ENCODE measurements around the gene EPS8.

EPS8 gene

GRCh38 chr12:15583804-15584203 lies 205.4 kb downstream of the EPS8 start:
- Histone ChIP-seq H3K4me1 (ENCODE audit: control insufficient read depth, insufficient read depth, low read length) (peaks cover 3% of the 10 kb centered on the region), H3K9ac (ENCODE audit: low read depth, low read length) (no peak overlapping the region), H3K36me3 (ENCODE audit: control insufficient read depth, insufficient read depth, low read length) (no peaks in the 10 kb centered on the region), H3K9me3 (ENCODE audit: control insufficient read depth, insufficient read depth, low read length) (no peaks in the 10 kb centered on the region), H3K4me3 (ENCODE audit: low read depth, low read length) (no peak overlapping the region), H3K27me3 (ENCODE audit: control insufficient read depth, insufficient read depth, low read length) (no peaks in the 10 kb centered on the region)

GRCh38 chr12:15581006-15581405 lies 208.2 kb downstream of the EPS8 start:
- Histone ChIP-seq H3K9me3 (ENCODE audit: control insufficient read depth, insufficient read depth, low read length) (no peaks in the 10 kb centered on the region), H3K4me3 (ENCODE audit: low read depth, low read length) (no peak overlapping the region), H3K27me3 (ENCODE audit: control insufficient read depth, insufficient read depth, low read length) (no peaks in the 10 kb centered on the region), H3K9ac (ENCODE audit: low read depth, low read length) (no peak overlapping the region), H3K4me1 (ENCODE audit: control insufficient read depth, insufficient read depth, low read length) (peaks cover 3% of the 10 kb centered on the region), H3K36me3 (ENCODE audit: control insufficient read depth, insufficient read depth, low read length) (no peaks in the 10 kb centered on the region)

GRCh38 chr12:15580431-15580830 lies 208.8 kb downstream of the EPS8 start:
- Histone ChIP-seq H3K4me1 (ENCODE audit: control insufficient read depth, insufficient read depth, low read length) (peaks cover 3% of the 10 kb centered on the region), H3K27me3 (ENCODE audit: control insufficient read depth, insufficient read depth, low read length) (no peaks in the 10 kb centered on the region), H3K9me3 (ENCODE audit: control insufficient read depth, insufficient read depth, low read length) (no peaks in the 10 kb centered on the region), H3K4me3 (ENCODE audit: low read depth, low read length) (no peak overlapping the region), H3K36me3 (ENCODE audit: control insufficient read depth, insufficient read depth, low read length) (no peaks in the 10 kb centered on the region), H3K9ac (ENCODE audit: low read depth, low read length) (no peak overlapping the region)

GRCh38 chr12:15575671-15576541 lies 213.3 kb downstream of the EPS8 start:
- no peak overlapping the region for H3K9ac ChIP-seq (ENCODE audit: low read depth, low read length)
- no peaks in the 10 kb centered on the region for H3K27me3 ChIP-seq (ENCODE audit: control insufficient read depth, insufficient read depth, low read length)
- no peaks in the 10 kb centered on the region for H3K36me3 ChIP-seq (ENCODE audit: control insufficient read depth, insufficient read depth, low read length)
- H3K9me3 ChIP-seq (ENCODE audit: control insufficient read depth, insufficient read depth, low read length), result no peaks in the 10 kb centered on the region
- no peak overlapping the region for H3K4me3 ChIP-seq (ENCODE audit: low read depth, low read length)
- no peaks in the 10 kb centered on the region for H3K4me1 ChIP-seq (ENCODE audit: control insufficient read depth, insufficient read depth, low read length)

- H3K9ac ChIP-seq (ENCODE audit: low read depth, low read length), result no peak overlapping the region
- no peak overlapping the region for H3K4me3 ChIP-seq (ENCODE audit: low read depth, low read length)
- no peaks in the 10 kb centered on the region for H3K27me3 ChIP-seq (ENCODE audit: control insufficient read depth, insufficient read depth, low read length)
- H3K4me1 ChIP-seq (ENCODE audit: control insufficient read depth, insufficient read depth, low read length), result no peaks in the 10 kb centered on the region
- H3K9me3 ChIP-seq (ENCODE audit: control insufficient read depth, insufficient read depth, low read length), result no peaks in the 10 kb centered on the region
- H3K36me3 ChIP-seq (ENCODE audit: control insufficient read depth, insufficient read depth, low read length), result no peaks in the 10 kb centered on the region
Observed at GRCh38 chr12:15574353-15574752, 214.8 kb downstream of the EPS8 start.

Measured in iPS-15b (cell line).